HG02970 (cell line): ENCODE measurements around the gene TAGLN3.
A peak's percentile ranks its signal among the peaks of the same experiment; 100 is the strongest.

Experiments used
- ATAC-seq: cut with Tn5 transposase; IDR thresholded peaks from one replicate; pipeline ENCODE4 v1.9.1; 2021; ENCODE audit warnings: mild to moderate bottlenecking, moderate library complexity, moderate number of reproducible peaks; ENCODE audit not compliant: unreplicated experiment, low FRiP score

The TAGLN3 gene

GRCh38 chr3:112042842-112043280 is 44.1 kb downstream of the TAGLN3 start:
- no peak for ATAC-seq

DNA sequence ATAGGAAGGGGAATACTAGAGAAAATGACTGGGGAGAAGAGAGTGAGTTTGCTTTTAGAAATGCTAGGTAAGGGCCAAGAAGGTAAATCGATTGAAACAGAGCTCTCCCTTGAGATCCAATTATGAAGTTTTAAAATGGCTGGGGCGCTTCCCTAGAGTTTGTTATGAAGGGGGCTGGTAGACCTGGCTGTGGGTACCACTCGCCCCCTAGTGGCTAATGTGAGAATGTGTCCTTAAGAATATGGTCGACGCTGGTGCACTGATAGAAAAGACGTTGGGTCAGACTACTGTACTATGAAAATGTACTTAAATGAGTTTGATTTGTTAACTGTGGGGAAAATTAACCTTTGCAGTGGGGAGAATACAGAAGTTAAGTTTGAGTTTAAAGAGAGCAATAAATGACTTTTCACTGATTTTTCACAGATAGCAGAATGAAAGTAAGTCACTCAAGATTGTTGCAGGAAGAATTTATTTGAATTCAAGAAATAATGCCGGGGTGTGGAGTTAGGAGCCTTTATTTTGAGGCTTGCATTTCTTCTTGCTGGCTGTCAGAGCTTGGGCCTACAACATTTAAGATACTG is 45.0 kb downstream of the TAGLN3 start:
- peak; percentile 77 for ATAC-seq

DNA sequence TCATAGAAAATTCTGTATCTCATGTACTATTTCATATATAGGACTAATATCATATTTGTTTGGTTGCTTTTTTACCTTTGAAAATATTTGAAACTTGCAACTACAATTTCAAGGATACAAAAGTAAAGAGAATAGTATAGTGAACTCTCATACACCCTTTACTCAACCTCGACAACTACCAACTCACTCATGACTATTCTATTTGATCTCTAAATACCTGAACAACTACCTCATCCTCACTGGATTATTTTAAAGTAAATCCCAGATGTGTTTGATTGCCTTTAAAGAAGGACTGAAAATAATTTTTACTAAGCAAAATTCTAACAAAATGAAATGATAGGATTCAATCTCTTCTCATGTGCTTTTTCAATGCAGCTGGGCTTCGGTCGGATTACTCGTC is 47.9 kb downstream of the TAGLN3 start:
- ATAC-seq, result no peak

- no peak for ATAC-seq
These were observed 48.5 kb downstream of the TAGLN3 start for GRCh38 chr3:112047264-112047663.

DNA sequence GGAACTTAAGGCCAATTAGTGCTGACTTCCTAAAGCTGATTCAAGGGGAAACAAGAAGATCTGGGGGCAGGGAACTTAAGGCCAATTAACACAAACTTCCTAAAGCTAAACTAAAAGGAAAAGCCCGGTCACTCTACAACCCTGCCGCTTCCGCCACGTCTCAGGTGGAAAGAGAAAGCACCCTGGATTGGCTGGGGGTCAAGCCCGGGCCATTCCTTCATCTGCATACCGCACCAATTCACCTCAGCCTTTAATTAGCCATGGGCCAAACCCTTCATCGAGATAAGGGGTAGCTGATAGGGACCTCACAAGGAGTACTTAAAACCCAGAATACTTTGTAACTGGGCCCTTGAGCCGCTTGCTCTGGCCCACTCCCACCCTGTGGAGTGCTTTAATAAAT is 50.2 kb downstream of the TAGLN3 start:
- no peak for ATAC-seq

- ATAC-seq, result no peak
These were observed 54.5 kb downstream of the TAGLN3 start for GRCh38 chr3:112053229-112053628.

GRCh38 chr3:112056451-112056929 is 57.8 kb downstream of the TAGLN3 start:
- no peak for ATAC-seq

DNA sequence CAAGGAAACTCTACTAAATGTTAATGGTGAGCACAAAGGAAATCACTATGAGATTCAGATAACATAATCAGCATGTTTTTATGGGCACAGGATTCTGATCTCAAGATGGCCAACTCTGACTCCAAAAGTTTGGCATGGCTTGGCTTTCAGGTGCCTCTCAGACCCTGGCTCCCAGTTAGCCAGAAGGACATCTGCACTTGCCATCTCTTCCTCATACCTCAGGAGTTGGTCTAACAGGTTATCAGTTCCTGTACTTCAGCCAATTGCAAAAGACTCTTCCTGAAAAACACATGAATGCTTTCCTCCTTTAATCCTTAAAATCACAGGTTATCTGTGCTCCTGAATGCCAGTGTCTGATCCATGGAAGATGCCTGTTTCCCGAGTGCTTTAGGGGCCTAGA is 60.8 kb downstream of the TAGLN3 start:
- ATAC-seq, result no peak

DNA sequence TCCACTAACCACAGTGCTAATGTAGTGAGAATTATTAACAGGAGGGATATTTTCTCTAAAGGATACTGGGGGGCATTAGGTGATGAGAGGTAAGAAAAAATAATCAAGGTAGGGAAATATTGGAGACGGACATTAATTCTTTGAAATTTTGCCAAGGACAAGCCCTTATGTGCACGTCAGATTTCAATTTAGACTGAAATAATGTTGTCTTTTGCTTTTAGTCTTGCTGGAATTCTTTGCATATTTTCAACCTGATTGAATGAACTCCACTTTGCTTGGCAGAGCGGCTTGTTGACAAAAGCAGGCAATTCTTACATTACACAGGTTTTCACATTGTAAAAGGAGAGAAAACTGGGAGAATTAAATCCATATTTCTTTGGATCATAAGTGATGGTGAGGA is 62.4 kb downstream of the TAGLN3 start:
- ATAC-seq, result no peak
